Mesenchymal stem cell (in vitro differentiated cells and primary cell): ENCODE results near the gene DCTN2.

Experiments
- DNase-seq: peaks from one replicate; pipeline ENCODE4 v3.0.0-alpha.2; 2013
- H2AFZ ChIP-seq: one replicate; pipeline ENCODE4 v1.6.1; 2013; ENCODE audit warnings: low read depth, mild to moderate bottlenecking, control low read depth, inconsistent platforms, low read length, moderate library complexity
- H2AK5ac ChIP-seq: 2 replicates; pipeline ENCODE4 v1.6.1; 2013; ENCODE audit warnings: low read length, moderate library complexity, mild to moderate bottlenecking, inconsistent platforms; ENCODE audit not compliant: severe bottlenecking
- H2BK120ac ChIP-seq: one replicate; pipeline ENCODE4 v1.6.1; 2013; ENCODE audit warnings: low read depth, mild to moderate bottlenecking, inconsistent platforms, low read length, moderate library complexity
- H2BK12ac ChIP-seq, 2 experiments: one replicate each; pipeline ENCODE4 v1.6.1; 2013; ENCODE audit warnings: inconsistent platforms in 2 of 2, low read length in 2 of 2, mild to moderate bottlenecking in 2 of 2, moderate library complexity in 2 of 2, control low read depth in 1 of 2
- H2BK15ac ChIP-seq: one replicate; pipeline ENCODE4 v1.6.1; 2013; ENCODE audit warnings: mild to moderate bottlenecking, low read depth, inconsistent platforms; ENCODE audit not compliant: poor library complexity, severe bottlenecking
- H2BK5ac ChIP-seq: 2 replicates; pipeline ENCODE4 v1.6.1; 2013; ENCODE audit warnings: low read depth, mild to moderate bottlenecking, low read length, control low read depth, inconsistent platforms; ENCODE audit not compliant: poor library complexity, severe bottlenecking
- H3K14ac ChIP-seq, 2 experiments: one replicate each; pipeline ENCODE4 v1.6.1; 2013; ENCODE audit warnings: inconsistent platforms in 2 of 2, low read length in 2 of 2, control low read depth in 1 of 2, mild to moderate bottlenecking in 1 of 2, moderate library complexity in 1 of 2
- H3K18ac ChIP-seq, 2 experiments: one replicate each; pipeline ENCODE4 v1.6.1; 2013; ENCODE audit warnings: inconsistent platforms in 2 of 2, low read length in 2 of 2, control low read depth in 1 of 2, low read depth in 1 of 2, mild to moderate bottlenecking in 1 of 2
- H3K23ac ChIP-seq, 2 experiments: one replicate each; pipeline ENCODE4 v1.6.1; 2013; ENCODE audit warnings: inconsistent platforms in 2 of 2, low read length in 2 of 2, mild to moderate bottlenecking in 2 of 2, moderate library complexity in 2 of 2, control low read depth in 1 of 2
- H3K27ac ChIP-seq: 2 replicates; pipeline ENCODE4 v1.5.1; 2013; ENCODE audit warnings: mild to moderate bottlenecking, moderate library complexity, low read length, control low read depth, inconsistent platforms; ENCODE audit not compliant: poor library complexity, severe bottlenecking
- H3K27me3 ChIP-seq, 2 experiments: 2 replicates each; pipeline versions ENCODE4 v1.6.1 to v1.7.0; 2013; ENCODE audit warnings: low read length in 2 of 2, mild to moderate bottlenecking in 2 of 2, moderate library complexity in 2 of 2, control low read depth in 1 of 2, inconsistent platforms in 1 of 2; ENCODE audit not compliant: control insufficient read depth in 1 of 2, insufficient read depth in 1 of 2
- H3K36me3 ChIP-seq, 2 experiments: 2 replicates each; pipeline versions ENCODE4 v1.6.1 to v1.7.0; 2013; ENCODE audit warnings: low read length in 2 of 2, control low read depth in 1 of 2, inconsistent platforms in 1 of 2, low read depth in 1 of 2, mild to moderate bottlenecking in 1 of 2; ENCODE audit not compliant: insufficient read depth in 2 of 2, control insufficient read depth in 1 of 2
- H3K4ac ChIP-seq, 2 experiments: one replicate each; pipeline ENCODE4 v1.6.1; 2013; ENCODE audit warnings: inconsistent platforms in 2 of 2, low read length in 2 of 2, mild to moderate bottlenecking in 2 of 2, moderate library complexity in 2 of 2, control low read depth in 1 of 2, low read depth in 1 of 2
- H3K4me1 ChIP-seq: 2 replicates; pipeline ENCODE4 v1.6.1; 2013; ENCODE audit warnings: low read depth, low read length, control low read depth; ENCODE audit not compliant: control insufficient read depth, insufficient read depth
- H3K4me2 ChIP-seq: 2 replicates; pipeline ENCODE4 v1.6.1; 2013; ENCODE audit warnings: low read length, mild to moderate bottlenecking, inconsistent platforms; ENCODE audit not compliant: poor library complexity, severe bottlenecking
- H3K4me3 ChIP-seq, 2 experiments: 2 replicates each; pipeline versions ENCODE4 v1.5.1 to v1.7.0; 2013; ENCODE audit warnings: low read length in 2 of 2, mild to moderate bottlenecking in 2 of 2, control low read depth in 1 of 2, low read depth in 1 of 2; ENCODE audit not compliant: insufficient read depth in 1 of 2
- H3K79me1 ChIP-seq: replicated peaks from 2 replicates; pipeline ENCODE4 v1.6.1; 2013; ENCODE audit warnings: mild to moderate bottlenecking, control low read depth, low read length, inconsistent platforms; ENCODE audit not compliant: poor library complexity, severe bottlenecking
- H3K9ac ChIP-seq: 2 replicates; pipeline ENCODE4 v1.7.0; 2013; ENCODE audit warnings: mild to moderate bottlenecking, low read length, moderate library complexity
- H3K9me3 ChIP-seq: 2 replicates; pipeline ENCODE4 v1.7.0; 2013; ENCODE audit warnings: mild to moderate bottlenecking, low read length; ENCODE audit not compliant: control insufficient read depth
- H4K8ac ChIP-seq: one replicate; pipeline ENCODE4 v1.6.1; 2013; ENCODE audit warnings: inconsistent platforms, mild to moderate bottlenecking, low read length, moderate library complexity
- H4K91ac ChIP-seq: one replicate; pipeline ENCODE4 v1.6.1; 2013; ENCODE audit warnings: mild to moderate bottlenecking, low read length, inconsistent platforms
- WGBS: methylation state at CpG from one replicate; pipeline ENCODE4 v1.1.7; 2013; ENCODE audit warnings: mixed read lengths; 5-methylcytosine and 5-hydroxymethylcytosine counted together

The DCTN2 gene

DNA sequence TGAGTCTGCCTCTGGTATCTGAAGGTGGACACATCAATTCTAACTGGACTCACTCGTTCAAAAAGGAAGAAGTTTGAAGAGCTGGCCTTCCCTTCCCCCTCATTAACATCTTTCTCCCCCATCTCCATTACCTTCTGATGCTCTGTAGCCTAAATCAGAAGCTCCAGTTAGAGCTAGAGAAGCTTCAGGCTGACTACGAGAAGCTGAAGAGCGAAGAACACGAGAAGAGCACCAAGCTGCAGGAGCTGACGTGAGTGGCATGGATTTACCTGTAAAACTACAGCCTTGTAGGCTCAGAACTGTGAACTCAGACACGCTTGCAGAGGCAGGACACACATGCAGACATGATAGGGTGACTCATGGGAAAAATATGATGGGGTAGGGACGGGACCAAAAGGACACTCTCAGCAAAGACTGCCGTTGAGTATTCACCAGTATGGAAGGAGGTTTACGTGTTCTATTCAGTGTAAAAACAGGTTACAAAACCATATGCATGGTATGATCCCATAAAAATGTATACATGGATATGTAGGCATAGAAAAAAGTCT, 29.7 kb upstream of the DCTN2 start:
- no peak overlapping the region for H2BK5ac ChIP-seq
- H3K4ac ChIP-seq = no peak overlapping the region
- H3K79me1 ChIP-seq = no peaks in the 10 kb centered on the region
- H3K36me3 ChIP-seq = peaks cover 0 to 28% of the 10 kb centered on the region in 2 experiments
- H3K27me3 ChIP-seq = peaks cover 6 to 46% of the 10 kb centered on the region in 2 experiments
- H2AK5ac ChIP-seq = no peak overlapping the region
- no peak overlapping the region for H3K4me2 ChIP-seq
- H4K91ac ChIP-seq = no peak overlapping the region
- no peaks in the 10 kb centered on the region for H3K9me3 ChIP-seq
- peak overlapping the region; percentile 29 for H2AFZ ChIP-seq
- DNase-seq = no peak
- no peak overlapping the region for H3K9ac ChIP-seq
- H3K23ac ChIP-seq = no peak overlapping the region
- H2BK12ac ChIP-seq = no peak overlapping the region
- no peak overlapping the region for H4K8ac ChIP-seq
- no peak overlapping the region for H3K18ac ChIP-seq
- H3K27ac ChIP-seq = no peak overlapping the region
- no peak overlapping the region for H2BK120ac ChIP-seq
- H3K4me1 ChIP-seq = no peaks in the 10 kb centered on the region
- H3K14ac ChIP-seq = no peak overlapping the region
- WGBS = 71% methylated on average over 9 of the region's 9 CpGs
- H3K4me3 ChIP-seq = no peak overlapping the region
- H2BK15ac ChIP-seq = no peak overlapping the region

DNA sequence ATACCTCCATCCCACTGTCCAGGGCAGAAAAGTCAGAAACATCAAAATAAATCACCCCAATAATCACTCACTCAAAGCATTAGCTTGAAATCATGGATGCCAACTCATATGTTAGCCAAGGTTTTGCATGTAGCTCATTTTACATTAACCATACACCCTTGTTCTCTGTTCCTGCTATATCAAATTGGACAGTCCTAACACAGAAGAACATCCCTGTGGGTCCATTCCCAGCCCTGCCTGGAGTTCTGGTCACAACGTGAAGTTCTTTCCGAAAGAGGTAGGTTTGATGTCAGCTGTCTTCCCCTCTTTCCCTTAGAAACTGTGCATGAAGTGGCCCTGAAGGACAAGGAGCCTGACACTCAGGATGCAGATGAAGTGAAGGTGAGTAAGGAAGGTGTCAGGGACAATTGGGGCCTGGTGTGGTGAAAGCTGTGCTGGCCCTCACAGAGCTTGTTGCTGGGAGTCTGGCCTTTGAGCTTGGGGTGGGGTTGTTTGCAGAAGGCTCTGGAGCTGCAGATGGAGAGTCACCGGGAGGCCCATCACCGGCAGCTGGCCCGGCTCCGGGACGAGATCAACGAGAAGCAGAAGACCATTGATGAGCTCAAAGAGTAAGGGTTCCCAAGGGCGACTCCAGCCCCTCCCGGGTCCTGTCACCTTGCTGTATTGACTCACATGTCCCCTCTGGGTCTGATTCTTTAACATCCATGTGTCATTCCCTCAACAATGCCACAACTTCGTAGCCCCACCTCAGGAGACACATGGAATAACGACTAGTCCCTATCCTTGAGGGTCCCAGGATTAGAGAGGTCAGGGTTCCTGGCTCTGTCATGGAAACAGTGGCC, 29.0 kb upstream of the DCTN2 start:
- Histone ChIP-seq H2BK12ac (no peak overlapping the region), H2BK5ac (no peak overlapping the region), H3K18ac (no peak overlapping the region), H3K79me1 (no peaks in the 10 kb centered on the region), H4K91ac (no peak overlapping the region), H3K4ac (no peak overlapping the region), H2AFZ (peak overlapping the region; percentile 29), H3K4me2 (no peak overlapping the region), H4K8ac (no peak overlapping the region), H2BK15ac (no peak overlapping the region), H3K9ac (no peak overlapping the region), H3K27me3 (peaks cover 6 to 44% of the 10 kb centered on the region in 2 experiments), H3K4me3 (no peak overlapping the region), H3K4me1 (no peaks in the 10 kb centered on the region), H3K23ac (no peak overlapping the region), H3K14ac (no peak overlapping the region), H3K36me3 (peaks cover 0 to 21% of the 10 kb centered on the region in 2 experiments), H2BK120ac (no peak overlapping the region), H3K9me3 (no peaks in the 10 kb centered on the region), H2AK5ac (no peak overlapping the region), H3K27ac (no peak overlapping the region)
- no peak for DNase-seq
- WGBS = 89% methylated on average over 12 of the region's 12 CpGs

DNA sequence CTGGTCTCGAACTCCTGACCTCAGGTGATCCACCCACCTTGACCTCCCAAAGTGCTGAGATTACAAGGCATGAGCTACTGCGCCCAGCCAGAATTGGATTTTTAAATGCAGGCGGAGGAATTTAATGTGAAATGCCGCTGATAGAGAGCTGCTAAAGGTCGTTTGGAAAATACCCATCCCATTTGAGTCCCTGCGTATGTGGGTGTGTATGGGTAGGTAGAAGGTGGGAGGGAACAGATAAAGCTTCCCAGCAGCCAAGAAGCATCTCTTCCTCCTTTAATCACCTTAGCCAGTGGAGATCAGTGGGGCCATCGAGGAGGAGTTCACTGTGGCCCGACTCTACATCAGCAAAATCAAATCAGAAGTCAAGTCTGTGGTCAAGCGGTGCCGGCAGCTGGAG, 27.8 kb upstream of the DCTN2 start:
- no peak overlapping the region for H3K27ac ChIP-seq
- no peak overlapping the region for H3K18ac ChIP-seq
- no peak overlapping the region for H3K4me3 ChIP-seq
- no peak for DNase-seq
- no peak overlapping the region for H4K91ac ChIP-seq
- no peak overlapping the region for H2BK15ac ChIP-seq
- H3K27me3 ChIP-seq = peaks cover 0 to 42% of the 10 kb centered on the region in 2 experiments
- H2AK5ac ChIP-seq = no peak overlapping the region
- WGBS = 78% methylated on average over 10 of the region's 10 CpGs
- no peak overlapping the region for H2BK5ac ChIP-seq
- H2BK120ac ChIP-seq = no peak overlapping the region
- no peak overlapping the region for H4K8ac ChIP-seq
- H2AFZ ChIP-seq = peak overlapping the region; percentile 55
- peaks cover 0 to 20% of the 10 kb centered on the region in 2 experiments for H3K36me3 ChIP-seq
- H3K9ac ChIP-seq = no peak overlapping the region
- no peak overlapping the region for H3K14ac ChIP-seq
- no peaks in the 10 kb centered on the region for H3K79me1 ChIP-seq
- no peak overlapping the region for H2BK12ac ChIP-seq
- H3K4me1 ChIP-seq = no peaks in the 10 kb centered on the region
- H3K4ac ChIP-seq = no peak overlapping the region
- no peaks in the 10 kb centered on the region for H3K9me3 ChIP-seq
- H3K4me2 ChIP-seq = no peak overlapping the region
- H3K23ac ChIP-seq = no peak overlapping the region

DNA sequence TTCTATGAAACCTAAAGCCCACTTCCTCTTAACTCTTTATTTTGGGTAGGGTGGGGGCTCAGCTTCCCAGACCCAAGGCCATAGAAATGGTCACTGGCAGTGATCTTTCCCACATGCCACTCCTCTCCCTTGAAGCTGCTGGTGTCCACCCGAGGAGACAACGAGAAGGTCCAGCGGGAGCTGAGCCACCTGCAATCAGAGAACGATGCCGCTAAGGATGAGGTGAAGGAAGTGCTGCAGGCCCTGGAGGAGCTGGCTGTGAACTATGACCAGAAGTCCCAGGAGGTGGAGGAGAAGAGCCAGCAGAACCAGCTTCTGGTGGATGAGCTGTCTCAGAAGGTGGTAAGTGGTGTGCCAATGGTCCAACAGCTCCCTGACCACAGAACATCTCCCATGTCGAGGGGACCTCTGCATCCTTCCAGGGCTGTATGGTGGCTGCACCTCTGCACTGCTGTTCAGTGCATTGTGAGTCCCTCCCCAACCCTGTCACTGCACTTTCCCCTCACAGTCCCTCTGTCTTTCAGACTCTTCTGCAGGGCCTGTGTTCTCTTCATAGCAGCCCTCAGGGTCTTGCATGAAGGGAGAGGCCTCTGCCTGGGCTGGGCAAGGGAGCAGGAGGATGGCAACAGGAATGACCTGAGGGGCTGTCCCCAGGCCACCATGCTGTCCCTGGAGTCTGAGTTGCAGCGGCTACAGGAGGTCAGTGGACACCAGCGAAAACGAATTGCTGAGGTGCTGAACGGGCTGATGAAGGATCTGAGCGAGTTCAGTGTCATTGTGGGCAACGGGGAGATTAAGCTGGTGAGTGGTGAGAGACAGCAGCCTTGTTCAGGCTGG, 25.2 kb upstream of the DCTN2 start:
- H3K27ac ChIP-seq = no peak overlapping the region
- H2BK15ac ChIP-seq = no peak overlapping the region

More for the DNA sequence above, 25.2 kb upstream of the DCTN2 start:
- Histone ChIP-seq H3K4me1 (no peaks in the 10 kb centered on the region), H2AFZ (no peak overlapping the region), H3K4ac (no peak overlapping the region), H3K4me2 (no peak overlapping the region), H2BK120ac (no peak overlapping the region), H3K79me1 (no peaks in the 10 kb centered on the region), H3K18ac (no peak overlapping the region), H3K9me3 (no peaks in the 10 kb centered on the region), H3K9ac (no peak overlapping the region), H3K36me3 (peaks cover 0 to 31% of the 10 kb centered on the region in 2 experiments), H4K91ac (no peak overlapping the region), H3K27me3 (peaks cover 8 to 37% of the 10 kb centered on the region in 2 experiments), H2AK5ac (no peak overlapping the region), H2BK5ac (no peak overlapping the region), H2BK12ac (no peak overlapping the region), H3K23ac (no peak overlapping the region), H4K8ac (no peak overlapping the region), H3K14ac (no peak overlapping the region), H3K4me3 (no peak overlapping the region)
- DNase-seq = no peak
- 89% methylated on average over 12 of the region's 12 CpGs for WGBS
